Measurements from ENCODE around the gene SYPL1.

GRCh38 chr7:106112118-106112971, at the start of gene SYPL1:
- TF ChIP-seq POLR2AphosphoS5 (IDR thresholded peaks at IDR 0.05; ENCODE audit: borderline replicate concordance, low read depth, low read length) = peak; percentile 73
- no peak for TF ChIP-seq EZH2 (IDR thresholded peaks at IDR 0.05)
- TF ChIP-seq FOXP2 (optimal IDR thresholded peaks at IDR 0.05; ENCODE audit: control extremely low read depth, extremely low read length, insufficient read depth) = no peak
